Measurements from ENCODE around the gene PRRX2. TPM values are rescaled to one million over a fixed set of nuclear protein-coding genes. Genes with fewer than 3 reads are reported as not detected.

PRRX2 gene
- total RNA-seq, 5 donors from 2014 or later (not counting 1 experiment from before 2014, with no cell fraction given), result 0.26 TPM; not detected in 4

DNA sequence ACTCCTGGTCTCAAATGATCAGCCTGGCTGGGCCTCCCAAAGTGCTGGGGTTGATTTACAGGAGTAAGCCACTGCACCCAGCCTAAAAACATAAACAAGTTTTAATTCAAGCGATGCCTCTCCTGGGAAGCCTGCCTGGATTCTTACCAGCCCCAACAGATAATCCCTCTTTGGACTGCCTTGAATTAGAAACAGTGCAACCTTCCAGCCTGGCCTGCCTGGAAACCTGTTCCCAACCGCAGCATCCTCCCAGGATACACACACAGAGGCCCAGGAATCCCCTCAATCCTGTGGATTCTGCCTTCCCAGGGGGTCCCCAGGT is 68.1 kb downstream of the PRRX2 start:
- Mint-ChIP-seq H3K9me3 (no peaks in the 10 kb centered on the region), H3K4me1 (peaks cover 0 to 7% (median 4%) of the 10 kb centered on the region in 3 donors), H3K27ac (no peak overlapping the region), H3K27me3 (peaks cover 3 to 12% of the 10 kb centered on the region in 2 donors), H3K36me3 (no peaks in the 10 kb centered on the region), H3K4me3 (no peak overlapping the region)
- DNase-seq, result no peak
- Histone ChIP-seq H3K4me3 (ENCODE audit: control insufficient read depth in 1 of 2, extremely low read depth in 1 of 2, low read length in 1 of 2) (no peak overlapping the region), H3K27ac (ENCODE audit: low read length) (no peak overlapping the region), H3K36me3 (ENCODE audit: control insufficient read depth in 2 of 2, extremely low read depth in 1 of 2, insufficient read depth in 1 of 2, low read length in 1 of 2) (no peaks in the 10 kb centered on the region), H3K4me1 (ENCODE audit: control insufficient read depth in 1 of 2, extremely low read depth in 1 of 2, insufficient read depth in 2 of 2, low read length in 2 of 2) (peaks cover 0 to 18% of the 10 kb centered on the region in 2 experiments), H3K27me3 (replicated peaks in 1 of 2; ENCODE audit: control insufficient read depth in 2 of 2, extremely low read depth in 1 of 2, insufficient read depth in 2 of 2, low read length in 1 of 2) (peaks cover 0 to 31% of the 10 kb centered on the region in 2 experiments), H3K9me3 (no peaks in the 10 kb centered on the region)
- ChIA-PET POLR2A (no interaction called here), CTCF (interaction anchor here in 1 of 2 donors (0.7 kb wide), 1 partner anchor 78 kb away, joined by 3 read pairs; no protein-coding TSS in a partner anchor)
- WGBS (ENCODE audit: insufficient coverage), result 85% methylated on average over 2 of the region's 2 CpGs
- ATAC-seq (replicated peaks in 1 of 4), result no peak

DNA sequence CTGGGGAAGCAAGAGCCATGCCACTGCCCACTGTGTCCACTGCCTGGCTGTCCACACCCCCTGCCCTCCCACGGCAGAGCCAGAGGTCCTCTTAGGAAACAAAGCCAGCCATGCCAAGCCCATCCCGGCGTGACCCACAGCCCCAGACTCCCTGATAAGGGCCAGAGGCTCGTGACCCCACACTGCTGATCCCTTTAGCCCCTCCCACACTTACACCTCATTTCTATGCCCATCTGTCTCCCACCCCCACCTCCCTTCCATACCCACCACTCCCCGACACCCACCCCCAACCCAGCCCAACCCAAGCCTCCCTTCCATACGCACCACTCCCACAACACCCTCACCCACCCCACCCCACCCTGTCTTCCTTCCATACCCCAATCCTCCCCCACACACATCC is 70.1 kb downstream of the PRRX2 start:
- no peak overlapping the region for H3K27ac ChIP-seq (ENCODE audit: low read length)
- no peaks in the 10 kb centered on the region for H3K36me3 Mint-ChIP-seq
- no peak overlapping the region for H3K27ac Mint-ChIP-seq
- ChIA-PET CTCF (no interaction called here), POLR2A (no interaction called here)
- ATAC-seq (replicated peaks in 1 of 4) (no peak), DNase-seq (no peak)
- H3K9me3 ChIP-seq, result no peaks in the 10 kb centered on the region
- no peak overlapping the region for H3K4me3 Mint-ChIP-seq
- H3K27me3 ChIP-seq (replicated peaks in 1 of 2; ENCODE audit: control insufficient read depth in 2 of 2, extremely low read depth in 1 of 2, insufficient read depth in 2 of 2, low read length in 1 of 2), result peaks cover 0 to 32% of the 10 kb centered on the region in 2 experiments
- H3K27me3 Mint-ChIP-seq, result peaks cover 0 to 9% of the 10 kb centered on the region in 2 donors
- no peak overlapping the region for H3K4me3 ChIP-seq (ENCODE audit: control insufficient read depth in 1 of 2, extremely low read depth in 1 of 2, low read length in 1 of 2)
- H3K9me3 Mint-ChIP-seq, result no peaks in the 10 kb centered on the region
- H3K4me1 ChIP-seq (ENCODE audit: control insufficient read depth in 1 of 2, extremely low read depth in 1 of 2, insufficient read depth in 2 of 2, low read length in 2 of 2), result peaks cover 0 to 18% of the 10 kb centered on the region in 2 experiments
- 71% methylated on average over 6 of the region's 6 CpGs for WGBS (ENCODE audit: insufficient coverage)
- H3K36me3 ChIP-seq (ENCODE audit: control insufficient read depth in 2 of 2, extremely low read depth in 1 of 2, insufficient read depth in 1 of 2, low read length in 1 of 2), result no peaks in the 10 kb centered on the region
- peaks cover 0 to 7% (median 4%) of the 10 kb centered on the region in 3 donors for H3K4me1 Mint-ChIP-seq

DNA sequence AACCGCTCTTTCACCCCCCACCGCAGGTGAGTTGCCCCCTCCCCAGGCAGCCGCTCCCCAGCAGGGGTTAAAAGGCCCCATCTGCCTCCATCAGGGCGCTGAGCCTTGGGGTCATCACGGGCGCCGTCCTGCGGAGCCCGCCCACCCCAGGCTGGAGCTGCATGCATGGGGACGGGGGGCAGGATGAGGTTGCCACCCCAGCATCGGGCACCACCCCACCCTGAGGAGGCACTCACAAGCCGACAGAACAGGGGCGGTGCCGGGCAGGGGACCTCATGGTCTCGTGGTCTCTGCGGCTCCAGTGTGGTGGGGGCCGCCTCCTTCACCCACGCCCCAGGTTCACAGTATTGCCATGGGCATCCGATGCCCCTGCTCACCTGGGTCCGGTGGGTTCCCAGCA is 70.9 kb downstream of the PRRX2 start:
- ChIA-PET CTCF (interaction anchor here in 1 of 2 donors (1.4 to 2.0 kb wide), 2 partner anchors 49 to 54 kb away, joined by 3 to 10 read pairs; no protein-coding TSS in a partner anchor), POLR2A (no interaction called here)
- Mint-ChIP-seq H3K4me1 (peaks cover 0 to 7% (median 4%) of the 10 kb centered on the region in 3 donors), H3K9me3 (no peaks in the 10 kb centered on the region), H3K27ac (no peak overlapping the region), H3K4me3 (no peak overlapping the region), H3K27me3 (peaks cover 0 to 7% of the 10 kb centered on the region in 2 donors), H3K36me3 (no peaks in the 10 kb centered on the region)
- 58% methylated on average over 16 of the region's 20 CpGs for WGBS (ENCODE audit: insufficient coverage)
- Histone ChIP-seq H3K4me1 (ENCODE audit: control insufficient read depth in 1 of 2, extremely low read depth in 1 of 2, insufficient read depth in 2 of 2, low read length in 2 of 2) (peaks cover 0 to 18% of the 10 kb centered on the region in 2 experiments), H3K36me3 (ENCODE audit: control insufficient read depth in 2 of 2, extremely low read depth in 1 of 2, insufficient read depth in 1 of 2, low read length in 1 of 2) (no peaks in the 10 kb centered on the region), H3K27me3 (replicated peaks in 1 of 2; ENCODE audit: control insufficient read depth in 2 of 2, extremely low read depth in 1 of 2, insufficient read depth in 2 of 2, low read length in 1 of 2) (peaks cover 0 to 28% of the 10 kb centered on the region in 2 experiments), H3K4me3 (ENCODE audit: control insufficient read depth in 1 of 2, extremely low read depth in 1 of 2, low read length in 1 of 2) (no peak overlapping the region), H3K27ac (ENCODE audit: low read length) (no peak overlapping the region), H3K9me3 (no peaks in the 10 kb centered on the region)
- no peak for DNase-seq
- ATAC-seq (replicated peaks in 1 of 4), result no peak

DNA sequence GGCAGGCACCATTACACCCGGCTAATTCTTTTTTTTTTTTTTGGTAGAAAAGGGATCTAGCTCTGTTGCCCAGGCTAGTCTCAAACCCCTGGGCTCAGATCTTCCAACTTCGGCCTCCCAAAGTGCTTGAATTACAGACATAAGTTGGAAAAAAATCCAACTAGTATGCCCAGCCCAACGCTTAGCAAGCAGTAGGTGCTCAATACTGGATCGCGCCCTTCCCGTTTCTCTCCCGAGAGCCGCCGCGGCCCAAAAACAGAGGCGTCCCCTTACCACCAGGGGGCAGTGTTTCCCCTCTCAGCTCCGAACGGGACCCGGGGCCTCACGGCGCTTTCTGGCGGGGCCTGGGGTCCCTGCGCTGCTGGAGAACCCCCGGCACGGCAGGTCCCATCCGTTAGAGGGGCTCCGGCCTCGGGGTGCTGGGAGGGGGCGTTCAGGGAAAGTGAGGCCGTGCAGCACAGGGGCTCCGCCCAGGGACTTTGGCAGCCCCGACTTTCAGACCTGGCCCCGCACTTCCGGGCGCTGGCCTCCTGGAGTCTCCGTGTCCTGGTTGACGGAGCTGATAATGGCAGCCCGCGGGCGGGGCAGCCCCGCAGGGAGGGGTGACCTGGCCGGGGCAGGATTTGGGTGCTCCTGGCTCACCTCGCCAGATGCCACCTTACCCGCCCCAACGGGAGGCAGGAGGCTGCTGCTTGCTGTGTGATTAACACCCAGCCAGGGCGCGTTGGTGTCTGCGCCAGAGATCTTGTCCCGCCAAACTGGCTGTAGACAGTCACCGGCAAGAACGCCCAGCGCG is 72.2 kb downstream of the PRRX2 start:
- peak; percentile 88 to 91 (median 89) for ATAC-seq (replicated peaks in 1 of 4)
- ChIA-PET CTCF (interaction anchor here (0.6 to 2.1 kb wide), 19 partner anchors 9 to 964 kb away, joined by 3 to 10 read pairs (median 5); no protein-coding TSS in a partner anchor), POLR2A (no interaction called here)
- Mint-ChIP-seq H3K27me3 (peaks cover 0 to 2% of the 10 kb centered on the region in 2 donors), H3K4me3 (peak overlapping the region; percentile 67 to 77 (median 68)), H3K4me1 (peaks cover 0 to 7% (median 4%) of the 10 kb centered on the region in 3 donors), H3K36me3 (no peaks in the 10 kb centered on the region), H3K27ac (peak overlapping the region; percentile 39 to 64), H3K9me3 (no peaks in the 10 kb centered on the region)
- H3K27me3 ChIP-seq (replicated peaks in 1 of 2; ENCODE audit: control insufficient read depth in 2 of 2, extremely low read depth in 1 of 2, insufficient read depth in 2 of 2, low read length in 1 of 2), result peaks cover 0 to 27% of the 10 kb centered on the region in 2 experiments
- H3K36me3 ChIP-seq (ENCODE audit: control insufficient read depth in 2 of 2, extremely low read depth in 1 of 2, insufficient read depth in 1 of 2, low read length in 1 of 2), result no peaks in the 10 kb centered on the region
- DNase-seq, result peak; percentile 56 to 92 (median 81)
- peak overlapping the region; percentile 64 to 84 for H3K4me3 ChIP-seq (ENCODE audit: control insufficient read depth in 1 of 2, extremely low read depth in 1 of 2, low read length in 1 of 2)
- H3K4me1 ChIP-seq (ENCODE audit: control insufficient read depth in 1 of 2, extremely low read depth in 1 of 2, insufficient read depth in 2 of 2, low read length in 2 of 2), result peaks cover 0 to 18% of the 10 kb centered on the region in 2 experiments
- H3K27ac ChIP-seq (ENCODE audit: low read length), result peak overlapping the region; percentile 61
- no peaks in the 10 kb centered on the region for H3K9me3 ChIP-seq
- WGBS (ENCODE audit: insufficient coverage), result 4% methylated on average over 43 of the region's 48 CpGs

DNA sequence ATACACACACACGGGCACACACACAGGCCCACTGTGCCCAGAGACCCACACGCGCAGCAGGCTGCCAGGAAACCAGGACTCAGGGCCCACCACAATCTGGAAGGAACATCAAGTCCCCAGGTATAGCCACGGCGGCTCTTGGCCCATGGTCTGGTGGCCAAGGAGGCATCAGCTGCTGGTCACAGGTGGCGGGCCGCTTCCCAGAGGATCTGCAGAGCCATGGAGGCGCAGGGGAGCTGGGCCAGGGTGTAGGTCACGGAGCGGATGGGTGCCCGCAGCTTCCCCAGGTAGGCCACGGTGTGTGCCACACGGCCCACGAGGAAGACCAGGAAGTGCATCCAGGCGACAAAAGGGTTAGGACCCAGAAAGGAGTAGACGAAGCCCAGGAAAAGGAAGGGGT is 74.0 kb downstream of the PRRX2 start:
- Mint-ChIP-seq H3K4me3 (peak overlapping the region in 2 of 3 donors; percentile 18 to 42), H3K4me1 (peaks cover 0 to 7% (median 4%) of the 10 kb centered on the region in 3 donors), H3K9me3 (no peaks in the 10 kb centered on the region), H3K27me3 (peaks cover 0 to 5% of the 10 kb centered on the region in 2 donors), H3K27ac (no peak overlapping the region), H3K36me3 (no peaks in the 10 kb centered on the region)
- DNase-seq (no peak), ATAC-seq (replicated peaks in 1 of 4) (no peak)
- CTCF ChIA-PET, result no interaction called here
- no peak overlapping the region for H3K4me3 ChIP-seq (ENCODE audit: control insufficient read depth in 1 of 2, extremely low read depth in 1 of 2, low read length in 1 of 2)
- no peak overlapping the region for H3K27ac ChIP-seq (ENCODE audit: low read length)
- no peaks in the 10 kb centered on the region for H3K36me3 ChIP-seq (ENCODE audit: control insufficient read depth in 2 of 2, extremely low read depth in 1 of 2, insufficient read depth in 1 of 2, low read length in 1 of 2)
- WGBS (ENCODE audit: insufficient coverage), result 92% methylated on average over 16 of the region's 16 CpGs
- H3K9me3 ChIP-seq, result no peaks in the 10 kb centered on the region
- POLR2A ChIA-PET, result no interaction called here
- peaks cover 0 to 18% of the 10 kb centered on the region in 2 experiments for H3K4me1 ChIP-seq (ENCODE audit: control insufficient read depth in 1 of 2, extremely low read depth in 1 of 2, insufficient read depth in 2 of 2, low read length in 2 of 2)
- peaks cover 0 to 32% of the 10 kb centered on the region in 2 experiments for H3K27me3 ChIP-seq (replicated peaks in 1 of 2; ENCODE audit: control insufficient read depth in 2 of 2, extremely low read depth in 1 of 2, insufficient read depth in 2 of 2, low read length in 1 of 2)

DNA sequence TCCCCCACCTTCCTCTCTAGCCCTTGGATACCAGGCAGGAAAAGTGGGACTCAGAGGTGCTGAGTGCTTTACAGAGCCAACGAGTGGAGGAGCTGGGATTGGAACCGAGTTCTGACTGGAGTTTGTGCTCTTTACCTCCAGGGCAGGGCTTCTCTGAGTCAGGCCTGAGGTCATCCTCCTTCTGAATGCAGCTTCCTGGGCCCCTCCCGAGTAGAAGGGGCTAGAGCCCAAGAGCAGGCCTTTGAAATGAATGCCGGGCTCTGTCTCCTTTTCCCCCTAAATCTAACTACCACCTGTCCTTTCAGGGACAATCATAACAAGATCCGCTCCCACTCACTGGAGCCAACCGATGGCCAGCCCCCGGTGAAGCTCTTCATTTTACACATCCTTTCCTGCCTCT is 74.7 kb downstream of the PRRX2 start:
- H3K27me3 Mint-ChIP-seq, result peaks cover 0 to 5% of the 10 kb centered on the region in 2 donors
- CTCF ChIA-PET, result no interaction called here
- H3K36me3 Mint-ChIP-seq, result no peaks in the 10 kb centered on the region
- H3K4me1 ChIP-seq (ENCODE audit: control insufficient read depth in 1 of 2, extremely low read depth in 1 of 2, insufficient read depth in 2 of 2, low read length in 2 of 2), result peaks cover 0 to 18% of the 10 kb centered on the region in 2 experiments
- no peak overlapping the region for H3K27ac ChIP-seq (ENCODE audit: low read length)
- no peaks in the 10 kb centered on the region for H3K9me3 ChIP-seq
- no peak for ATAC-seq (replicated peaks in 1 of 4)
- DNase-seq, result no peak
- POLR2A ChIA-PET, result no interaction called here
- H3K4me3 Mint-ChIP-seq, result no peak overlapping the region
- 82% methylated on average over 3 of the region's 7 CpGs for WGBS (ENCODE audit: insufficient coverage)
- no peaks in the 10 kb centered on the region for H3K9me3 Mint-ChIP-seq
- H3K36me3 ChIP-seq (ENCODE audit: control insufficient read depth in 2 of 2, extremely low read depth in 1 of 2, insufficient read depth in 1 of 2, low read length in 1 of 2), result no peaks in the 10 kb centered on the region
- no peak overlapping the region for H3K4me3 ChIP-seq (ENCODE audit: control insufficient read depth in 1 of 2, extremely low read depth in 1 of 2, low read length in 1 of 2)
- peaks cover 0 to 31% of the 10 kb centered on the region in 2 experiments for H3K27me3 ChIP-seq (replicated peaks in 1 of 2; ENCODE audit: control insufficient read depth in 2 of 2, extremely low read depth in 1 of 2, insufficient read depth in 2 of 2, low read length in 1 of 2)
- peaks cover 0 to 7% (median 4%) of the 10 kb centered on the region in 3 donors for H3K4me1 Mint-ChIP-seq
- no peak overlapping the region for H3K27ac Mint-ChIP-seq

Measured in T-cell (primary cell).